Mucosa of descending colon (tissue), 3 donors: ENCODE results near the gene PDE8B. TPM values are rescaled to one million over a fixed set of nuclear protein-coding genes. Genes with fewer than 3 reads are reported as not detected.

Experiments
- ATAC-seq: fragments of 200-7000 bp; cut with Tn5 transposase; one replicate; pipeline ENCODE4 v1.9.1; 2020; ENCODE audit warnings: mild to moderate bottlenecking, moderate library complexity
- DNase-seq, 3 donors: peaks; one replicate each; pipeline ENCODE4 v3.0.0-alpha.2; 2020
- H3K36me3 ChIP-seq: fragments of 200-600 bp; one replicate; pipeline ENCODE4 v1.8.0; 2021; ENCODE audit warnings: low read depth, mild to moderate bottlenecking
- H3K4me1 ChIP-seq: fragments of 200-600 bp; one replicate; pipeline ENCODE4 v1.8.0; 2021; ENCODE audit warnings: low read depth, mild to moderate bottlenecking
- H3K4me3 ChIP-seq: fragments of 200-600 bp; one replicate; pipeline ENCODE4 v1.8.0; 2021; ENCODE audit warnings: mild to moderate bottlenecking
- H3K9me3 ChIP-seq: fragments of 200-600 bp; one replicate; pipeline ENCODE4 v1.8.0; 2021; ENCODE audit warnings: mild to moderate bottlenecking
- CTCF ChIP-seq: fragments of 200-600 bp; IDR thresholded peaks from one replicate; pipeline ENCODE4 v1.8.0; 2022; ENCODE audit warnings: antibody characterized with exemption, mild to moderate bottlenecking
- intact Hi-C, 2 donors: fragments of 100-400 bp; cut with DNase I in 1 of 2; cut with micrococcal nuclease in 1 of 2; formaldehyde crosslinking; loops; one replicate each; pipeline versions ENCODE4 v1.11.0 to v1.11.1; 2022; cut with DNase I, micrococcal nuclease
- total RNA-seq, 3 donors: library from RNA; stranded (reverse); fragmentation: NEBNext Ultra II Directional in 2 of 3; extraction: Animal tissue kit (Norgen Biotek cat#: 25700) in 2 of 3; gene quantifications; one replicate each; pipeline versions ENCODE4 v1.2.1 to v1.2.4, GENCODE V29; 2021 to 2023
- donor health status: DM: no; HTN: no; CAD: no; lungs with moderate emphysema.
- donor health status: DM: no; HTN: no; CAD: no.
- donor health status: DM: no; HTN: yes; CAD: no.

PDE8B gene
- total RNA-seq, 3 donors from 2014 or later, result 0.52 to 6.9 (median 0.70) TPM

GRCh38 chr5:77427998-77428397 lies 217.5 kb downstream of the PDE8B start:
- ATAC-seq (no peak), DNase-seq (no peak)
- Histone ChIP-seq H3K36me3 (no peaks in the 10 kb centered on the region), H3K4me1 (no peaks in the 10 kb centered on the region), H3K9me3 (no peaks in the 10 kb centered on the region), H3K4me3 (no peak overlapping the region)
- intact Hi-C loops, result no loop called here
- TF ChIP-seq CTCF, result no peak

GRCh38 chr5:77428526-77428925 lies 218.0 kb downstream of the PDE8B start:
- Histone ChIP-seq H3K36me3 (no peaks in the 10 kb centered on the region), H3K4me3 (no peak overlapping the region), H3K9me3 (no peaks in the 10 kb centered on the region), H3K4me1 (no peaks in the 10 kb centered on the region)
- intact Hi-C loops, result no loop called here
- no peak for ATAC-seq
- no peak for DNase-seq
- no peak for TF ChIP-seq CTCF

GRCh38 chr5:77430726-77431125 lies 220.2 kb downstream of the PDE8B start:
- TF ChIP-seq CTCF, result no peak
- ATAC-seq (no peak), DNase-seq (no peak)
- H3K4me3 ChIP-seq, result no peak overlapping the region
- no peaks in the 10 kb centered on the region for H3K4me1 ChIP-seq
- H3K36me3 ChIP-seq, result no peaks in the 10 kb centered on the region
- no peaks in the 10 kb centered on the region for H3K9me3 ChIP-seq
- intact Hi-C loops, result no loop called here

GRCh38 chr5:77431286-77431685 lies 220.8 kb downstream of the PDE8B start:
- H3K36me3 ChIP-seq, result no peaks in the 10 kb centered on the region
- DNase-seq, result no peak
- H3K4me1 ChIP-seq, result no peaks in the 10 kb centered on the region
- no peak for ATAC-seq
- no peak overlapping the region for H3K4me3 ChIP-seq
- H3K9me3 ChIP-seq, result no peaks in the 10 kb centered on the region
- TF ChIP-seq CTCF, result no peak
- intact Hi-C loops, result no loop called here

GRCh38 chr5:77431719-77432118 lies 221.2 kb downstream of the PDE8B start:
- intact Hi-C loops, result no loop called here
- no peak for TF ChIP-seq CTCF
- Histone ChIP-seq H3K4me3 (no peak overlapping the region), H3K9me3 (no peaks in the 10 kb centered on the region), H3K4me1 (no peaks in the 10 kb centered on the region), H3K36me3 (no peaks in the 10 kb centered on the region)
- no peak for ATAC-seq
- no peak for DNase-seq

- H3K4me1 ChIP-seq, result no peaks in the 10 kb centered on the region
- TF ChIP-seq CTCF, result no peak
- no peak overlapping the region for H3K4me3 ChIP-seq
- DNase-seq (no peak), ATAC-seq (no peak)
- intact Hi-C loops, result no loop called here
- H3K9me3 ChIP-seq, result no peaks in the 10 kb centered on the region
- H3K36me3 ChIP-seq, result no peaks in the 10 kb centered on the region
These were observed 226.7 kb downstream of the PDE8B start for GRCh38 chr5:77437194-77437593.
